ENCODE data around the gene SPINT2. TPM values are rescaled to one million over a fixed set of nuclear protein-coding genes. Genes with fewer than 3 reads are reported as not detected.

SPINT2 gene
- polyA plus RNA-seq, 1 donor from 2014 or later = 236 TPM

- Histone ChIP-seq H3K4me2 (ENCODE audit: low read length) (no peak overlapping the region), H3K9me3 (ENCODE audit: low read length) (no peaks in the 10 kb centered on the region), H3K4me3 (ENCODE audit: low read length) (no peak overlapping the region), H2AFZ (ENCODE audit: low read depth, low read length) (no peak overlapping the region), H4K20me1 (ENCODE audit: insufficient read depth) (no peaks in the 10 kb centered on the region), H3K9me2 (ENCODE audit: insufficient read depth, low read length) (no peaks in the 10 kb centered on the region), H3K27ac (ENCODE audit: low read length) (no peak overlapping the region), H3K27me3 (ENCODE audit: insufficient read depth, low read depth, low read length) (no peaks in the 10 kb centered on the region), H3F3A (ENCODE audit: insufficient read depth, low read length, poor library complexity, severe bottlenecking) (no peaks in the 10 kb centered on the region), H3K36me3 (ENCODE audit: insufficient read depth, low read length) (no peaks in the 10 kb centered on the region), H3K79me2 (replicated peaks; ENCODE audit: insufficient read depth, low read length) (no peaks in the 10 kb centered on the region), H3K9ac (ENCODE audit: low read length) (no peak overlapping the region)
- no peak for TF ChIP-seq SMC3 (conservative IDR thresholded peaks at IDR 0.05; ENCODE audit: poor library complexity)
- TF ChIP-seq TAF1 (IDR thresholded peaks at IDR 0.05; ENCODE audit: low read depth) = no peak
- no peak for TF ChIP-seq EZH2 (IDR thresholded peaks at IDR 0.05; ENCODE audit: borderline replicate concordance, insufficient read depth, low read length, poor library complexity, severe bottlenecking)
- TF ChIP-seq REST (IDR thresholded peaks at IDR 0.05; ENCODE audit: borderline replicate concordance) = no peak
- TF ChIP-seq POLR2AphosphoS5 (IDR thresholded peaks at IDR 0.05) = no peak
- no peak for TF ChIP-seq RAD21 (conservative IDR thresholded peaks at IDR 0.05)
- TF ChIP-seq MXI1 (conservative IDR thresholded peaks at IDR 0.05; ENCODE audit: poor library complexity, severe bottlenecking) = no peak
- TF ChIP-seq EP300 (conservative IDR thresholded peaks at IDR 0.05; ENCODE audit: poor library complexity, severe bottlenecking) = no peak
- no peak for TF ChIP-seq CTCF (IDR thresholded peaks at IDR 0.05; ENCODE audit: poor library complexity, severe bottlenecking)
Observed at GRCh38 chr19:38276942-38277517, 12.7 kb downstream of the SPINT2 start.

GRCh38 chr19:38277549-38277948 is 13.2 kb downstream of the SPINT2 start:
- no peak overlapping the region for H3K4me3 ChIP-seq (ENCODE audit: low read length)
- no peak overlapping the region for H2AFZ ChIP-seq (ENCODE audit: low read depth, low read length)
- no peak overlapping the region for H3K4me2 ChIP-seq (ENCODE audit: low read length)
- H3K36me3 ChIP-seq (ENCODE audit: insufficient read depth, low read length) = no peaks in the 10 kb centered on the region
- TF ChIP-seq REST (IDR thresholded peaks at IDR 0.05; ENCODE audit: borderline replicate concordance) = no peak
- TF ChIP-seq MXI1 (conservative IDR thresholded peaks at IDR 0.05; ENCODE audit: poor library complexity, severe bottlenecking) = no peak
- TF ChIP-seq EZH2 (IDR thresholded peaks at IDR 0.05; ENCODE audit: borderline replicate concordance, insufficient read depth, low read length, poor library complexity, severe bottlenecking) = no peak
- TF ChIP-seq POLR2AphosphoS5 (IDR thresholded peaks at IDR 0.05) = no peak
- no peak for TF ChIP-seq RAD21 (conservative IDR thresholded peaks at IDR 0.05)
- TF ChIP-seq CTCF (IDR thresholded peaks at IDR 0.05; ENCODE audit: poor library complexity, severe bottlenecking) = no peak
- H4K20me1 ChIP-seq (ENCODE audit: insufficient read depth) = no peaks in the 10 kb centered on the region
- H3K27me3 ChIP-seq (ENCODE audit: insufficient read depth, low read depth, low read length) = no peaks in the 10 kb centered on the region
- H3K79me2 ChIP-seq (replicated peaks; ENCODE audit: insufficient read depth, low read length) = no peaks in the 10 kb centered on the region
- H3F3A ChIP-seq (ENCODE audit: insufficient read depth, low read length, poor library complexity, severe bottlenecking) = no peaks in the 10 kb centered on the region
- no peak overlapping the region for H3K9ac ChIP-seq (ENCODE audit: low read length)
- no peaks in the 10 kb centered on the region for H3K9me2 ChIP-seq (ENCODE audit: insufficient read depth, low read length)
- no peak overlapping the region for H3K27ac ChIP-seq (ENCODE audit: low read length)
- H3K9me3 ChIP-seq (ENCODE audit: low read length) = no peaks in the 10 kb centered on the region
